Peyer's patch (tissue), 4 donors: ENCODE results near the gene ZNF546.

ENCODE experiments used
- CTCF ChIP-seq, 6 experiments: fragments of 450-650 bp in 4 of 6; fragments of 200-600 bp in 2 of 6; sonication (generic) in 1 of 6; IDR thresholded peaks; one replicate each; pipeline ENCODE4 v1.5.1; 2017 to 2019; ENCODE audit warnings: antibody characterized with exemption in 6 of 6, mild to moderate bottlenecking in 3 of 6, moderate library complexity in 1 of 6
- POLR2A ChIP-seq, 2 donors: fragments of 450-650 bp; IDR thresholded peaks; one replicate each; pipeline ENCODE4 v1.5.1; 2017; ENCODE audit warnings: antibody characterized with exemption in 2 of 2, mild to moderate bottlenecking in 2 of 2, moderate library complexity in 2 of 2

GRCh38 chr19:40055832-40056504 lies 59.1 kb downstream of the ZNF546 start, which contains the start of gene ZNF780B:
- no peak for TF ChIP-seq CTCF (IDR thresholded peaks at IDR 0.05)
- no peak for TF ChIP-seq POLR2A (IDR thresholded peaks at IDR 0.05)
